Suprapubic skin (tissue), 4 donors: Measurements from ENCODE around the gene TXNDC17.
"Not testable (repeated sequence)": the region's sequence is repeated elsewhere in the genome, so short reads cannot be mapped to it uniquely, and the experiment has no call there.

Source experiments
- CTCF ChIP-seq, 2 donors: fragments of 200-600 bp in 1 of 2; fragments of 450-650 bp in 1 of 2; sonication (generic) in 1 of 2; IDR thresholded peaks; one replicate each; pipeline ENCODE4 v1.5.1; 2016 to 2019; ENCODE audit warnings: antibody characterized with exemption in 2 of 2, mild to moderate bottlenecking in 1 of 2, moderate library complexity in 1 of 2
- EP300 ChIP-seq: sonication (generic); formaldehyde crosslinking; IDR thresholded peaks from one replicate; pipeline ENCODE4 v1.6.1; 2017; ENCODE audit warnings: antibody characterized with exemption
- POLR2A ChIP-seq, 2 donors: fragments of 450-650 bp; IDR thresholded peaks; one replicate each; pipeline ENCODE4 v1.6.1; 2017; ENCODE audit warnings: antibody characterized with exemption in 2 of 2, mild to moderate bottlenecking in 2 of 2, moderate library complexity in 2 of 2
- POLR2AphosphoS5 ChIP-seq, 3 donors: sonication (generic); formaldehyde crosslinking; IDR thresholded peaks; one replicate each; pipeline ENCODE4 v1.6.1; 2017; ENCODE audit warnings: antibody characterized with exemption in 3 of 3

GRCh38 chr17:6658411-6658810, 17.6 kb downstream of the TXNDC17 start:
- TF ChIP-seq POLR2A (IDR thresholded peaks at IDR 0.05); POLR2AphosphoS5 (IDR thresholded peaks at IDR 0.05); CTCF (IDR thresholded peaks at IDR 0.05); EP300: not testable (repeated sequence)
